Measurements from ENCODE around the gene S100A6. TPM values are rescaled to one million over a fixed set of nuclear protein-coding genes. Genes with fewer than 3 reads are reported as not detected.
"Not testable (repeated sequence)": the region's sequence is repeated elsewhere in the genome, so short reads cannot be mapped to it uniquely, and the experiment has no call there.

The S100A6 gene
- polyA plus RNA-seq, 2 donors: 936 to 2,978 TPM

- H3K4me3 ChIP-seq (ENCODE audit: low read depth in 1 of 2, low read length in 2 of 2): peak within 1 kb of the TSS; percentile 61 to 72
- no peaks in the 10 kb centered on the region for H3K9me3 ChIP-seq (ENCODE audit: control insufficient read depth in 2 of 2, insufficient read depth in 1 of 2, low read depth in 1 of 2, low read length in 1 of 2)
- no peaks in the 10 kb centered on the region for H3K27me3 ChIP-seq (ENCODE audit: control insufficient read depth in 1 of 2, insufficient read depth in 2 of 2, low read length in 2 of 2)
- H3K36me3 ChIP-seq (ENCODE audit: control insufficient read depth in 2 of 2, insufficient read depth in 2 of 2, low read length in 1 of 2): peaks cover 0 to 10% of the 10 kb centered on the region in 2 donors
- 14 to 31% methylated on average over 7 to 8 of the region's 8 CpGs for WGBS, 2 donors
- H3K27ac ChIP-seq (ENCODE audit: low read depth in 2 of 2, low read length in 1 of 2): peak within 1 kb of the TSS; percentile 98 to 100
- peaks cover 3 to 16% of the 10 kb centered on the region in 2 donors for H3K4me1 ChIP-seq (ENCODE audit: control insufficient read depth in 2 of 2, insufficient read depth in 2 of 2, low read length in 1 of 2)
Observed at GRCh38 chr1:153565529-153566374, 30.0 kb upstream of the S100A6 start, which contains the start of gene S100A2. TSS of gene S100A2 (minus strand) at chr1:153565844. CDS start at chr1:153563877, 1,967 bp downstream.

- Histone ChIP-seq H3K4me1 (ENCODE audit: control insufficient read depth in 2 of 2, insufficient read depth in 2 of 2, low read length in 1 of 2) (peaks cover 3 to 16% of the 10 kb centered on the region in 2 donors), H3K4me3 (ENCODE audit: low read depth in 1 of 2, low read length in 2 of 2) (peak overlapping the region; percentile 61 to 72), H3K27ac (ENCODE audit: low read depth in 2 of 2, low read length in 1 of 2) (peak overlapping the region; percentile 87 to 96)
Observed at GRCh38 chr1:153563991-153564390, 28.2 kb upstream of the S100A6 start.

GRCh38 chr1:153563483-153563901 lies 27.7 kb upstream of the S100A6 start:
- Histone ChIP-seq H3K27me3 (ENCODE audit: control insufficient read depth in 1 of 2, insufficient read depth in 2 of 2, low read length in 2 of 2) (no peaks in the 10 kb centered on the region), H3K36me3 (ENCODE audit: control insufficient read depth in 2 of 2, insufficient read depth in 2 of 2, low read length in 1 of 2) (peaks cover 0 to 10% of the 10 kb centered on the region in 2 donors), H3K4me3 (ENCODE audit: low read depth in 1 of 2, low read length in 2 of 2) (peak overlapping the region; percentile 61 to 72), H3K9me3 (ENCODE audit: control insufficient read depth in 2 of 2, insufficient read depth in 1 of 2, low read depth in 1 of 2, low read length in 1 of 2) (no peaks in the 10 kb centered on the region), H3K27ac (ENCODE audit: low read depth in 2 of 2, low read length in 1 of 2) (peak overlapping the region; percentile 87 to 96), H3K4me1 (ENCODE audit: control insufficient read depth in 2 of 2, insufficient read depth in 2 of 2, low read length in 1 of 2) (peaks cover 3 to 14% of the 10 kb centered on the region in 2 donors)
- WGBS, 2 donors: 52 to 68% methylated on average over 6 of the region's 6 CpGs

More at GRCh38 chr1:153563991-153564390, 28.2 kb upstream of the S100A6 start:
- Histone ChIP-seq H3K9me3 (ENCODE audit: control insufficient read depth in 2 of 2, insufficient read depth in 1 of 2, low read depth in 1 of 2, low read length in 1 of 2) (no peaks in the 10 kb centered on the region), H3K36me3 (ENCODE audit: control insufficient read depth in 2 of 2, insufficient read depth in 2 of 2, low read length in 1 of 2) (peaks cover 0 to 10% of the 10 kb centered on the region in 2 donors), H3K27me3 (ENCODE audit: control insufficient read depth in 1 of 2, insufficient read depth in 2 of 2, low read length in 2 of 2) (no peaks in the 10 kb centered on the region)
- WGBS, 2 donors: 51 to 76% methylated on average over 7 of the region's 7 CpGs

DNA sequence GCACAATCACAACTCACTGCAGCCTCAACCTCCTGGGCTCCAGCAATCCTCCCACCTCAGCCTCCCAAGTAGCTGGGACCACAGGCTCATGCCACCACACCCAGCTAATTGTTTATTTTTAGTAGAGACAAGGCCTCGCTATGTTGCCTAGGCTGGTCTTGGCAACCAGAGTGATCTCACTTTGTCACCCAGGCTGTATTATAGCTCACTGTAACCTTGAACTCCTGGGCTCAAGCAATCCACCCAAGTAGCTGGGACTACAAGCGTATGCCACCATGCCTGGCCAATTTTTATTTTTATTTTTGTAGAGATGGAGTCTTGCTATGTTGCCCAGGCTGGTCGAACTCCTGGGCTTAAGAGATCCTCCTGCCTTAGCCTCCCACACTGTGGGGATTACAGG lies 26.2 kb upstream of the S100A6 start:
- peak overlapping the region in 1 of 2 donors; percentile 72 for H3K4me3 ChIP-seq (ENCODE audit: low read depth in 1 of 2, low read length in 2 of 2)
- peak overlapping the region in 1 of 2 donors; percentile 75 for H3K27ac ChIP-seq (ENCODE audit: low read depth in 2 of 2, low read length in 1 of 2)
- 65 to 67% methylated on average over 3 of the region's 3 CpGs for WGBS, 2 donors
- peaks cover 3 to 10% of the 10 kb centered on the region in 2 donors for H3K4me1 ChIP-seq (ENCODE audit: control insufficient read depth in 2 of 2, insufficient read depth in 2 of 2, low read length in 1 of 2)
- not testable (repeated sequence) for H3K27me3 ChIP-seq (ENCODE audit: control insufficient read depth in 1 of 2, insufficient read depth in 2 of 2, low read length in 2 of 2); H3K9me3 ChIP-seq (ENCODE audit: control insufficient read depth in 2 of 2, insufficient read depth in 1 of 2, low read depth in 1 of 2, low read length in 1 of 2); H3K36me3 ChIP-seq (ENCODE audit: control insufficient read depth in 2 of 2, insufficient read depth in 2 of 2, low read length in 1 of 2)

- H3K36me3 ChIP-seq (ENCODE audit: control insufficient read depth in 2 of 2, insufficient read depth in 2 of 2, low read length in 1 of 2): peaks cover 0 to 10% of the 10 kb centered on the region in 2 donors
- WGBS, 2 donors: 80 to 89% methylated on average over 3 of the region's 3 CpGs
- H3K4me1 ChIP-seq (ENCODE audit: control insufficient read depth in 2 of 2, insufficient read depth in 2 of 2, low read length in 1 of 2): peaks cover 0 to 6% of the 10 kb centered on the region in 2 donors
- peak overlapping the region in 1 of 2 donors; percentile 70 for H3K27ac ChIP-seq (ENCODE audit: low read depth in 2 of 2, low read length in 1 of 2)
- no peaks in the 10 kb centered on the region for H3K9me3 ChIP-seq (ENCODE audit: control insufficient read depth in 2 of 2, insufficient read depth in 1 of 2, low read depth in 1 of 2, low read length in 1 of 2)
- H3K27me3 ChIP-seq (ENCODE audit: control insufficient read depth in 1 of 2, insufficient read depth in 2 of 2, low read length in 2 of 2): no peaks in the 10 kb centered on the region
- H3K4me3 ChIP-seq (ENCODE audit: low read depth in 1 of 2, low read length in 2 of 2): no peak overlapping the region
Observed at GRCh38 chr1:153561466-153561985, 25.7 kb upstream of the S100A6 start.

- H3K4me3 ChIP-seq (ENCODE audit: low read depth in 1 of 2, low read length in 2 of 2): no peak overlapping the region
Observed at GRCh38 chr1:153560771-153561465, 25.1 kb upstream of the S100A6 start.

DNA sequence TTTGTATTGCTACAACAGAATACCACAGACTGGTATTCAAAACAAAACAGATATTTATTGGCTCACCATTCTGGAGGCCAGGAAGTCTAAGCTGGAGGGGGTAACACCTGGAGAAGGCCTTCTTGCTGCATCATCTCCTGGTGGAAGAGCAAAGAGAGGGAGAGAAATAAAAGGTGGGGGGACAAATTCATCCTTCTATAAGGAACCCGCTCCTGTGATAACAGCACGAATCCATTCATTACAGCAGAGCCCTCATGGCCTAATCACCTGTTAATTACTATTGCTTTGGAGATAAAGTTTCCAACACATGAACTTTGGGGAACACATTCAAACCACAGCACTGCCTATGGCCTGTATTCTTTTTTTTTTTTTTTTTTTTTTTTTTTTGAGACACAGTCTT lies 24.4 kb upstream of the S100A6 start:
- Histone ChIP-seq H3K4me1 (ENCODE audit: control insufficient read depth in 2 of 2, insufficient read depth in 2 of 2, low read length in 1 of 2) (no peaks in the 10 kb centered on the region), H3K36me3 (ENCODE audit: control insufficient read depth in 2 of 2, insufficient read depth in 2 of 2, low read length in 1 of 2) (peaks cover 0 to 10% of the 10 kb centered on the region in 2 donors), H3K4me3 (ENCODE audit: low read depth in 1 of 2, low read length in 2 of 2) (no peak overlapping the region), H3K27me3 (ENCODE audit: control insufficient read depth in 1 of 2, insufficient read depth in 2 of 2, low read length in 2 of 2) (no peaks in the 10 kb centered on the region), H3K27ac (ENCODE audit: low read depth in 2 of 2, low read length in 1 of 2) (no peak overlapping the region), H3K9me3 (ENCODE audit: control insufficient read depth in 2 of 2, insufficient read depth in 1 of 2, low read depth in 1 of 2, low read length in 1 of 2) (no peaks in the 10 kb centered on the region)
- WGBS, 2 donors: 66 to 87% methylated on average over 2 of the region's 2 CpGs

More at GRCh38 chr1:153560771-153561465, 25.1 kb upstream of the S100A6 start:
- Histone ChIP-seq H3K36me3 (ENCODE audit: control insufficient read depth in 2 of 2, insufficient read depth in 2 of 2, low read length in 1 of 2) (peaks cover 0 to 10% of the 10 kb centered on the region in 2 donors), H3K4me1 (ENCODE audit: control insufficient read depth in 2 of 2, insufficient read depth in 2 of 2, low read length in 1 of 2) (peaks cover 0 to 6% of the 10 kb centered on the region in 2 donors), H3K27ac (ENCODE audit: low read depth in 2 of 2, low read length in 1 of 2) (peak overlapping the region in 1 of 2 donors; percentile 70), H3K27me3 (ENCODE audit: control insufficient read depth in 1 of 2, insufficient read depth in 2 of 2, low read length in 2 of 2) (no peaks in the 10 kb centered on the region), H3K9me3 (ENCODE audit: control insufficient read depth in 2 of 2, insufficient read depth in 1 of 2, low read depth in 1 of 2, low read length in 1 of 2) (no peaks in the 10 kb centered on the region)
- 76 to 81% methylated on average over 10 of the region's 10 CpGs for WGBS, 2 donors

DNA sequence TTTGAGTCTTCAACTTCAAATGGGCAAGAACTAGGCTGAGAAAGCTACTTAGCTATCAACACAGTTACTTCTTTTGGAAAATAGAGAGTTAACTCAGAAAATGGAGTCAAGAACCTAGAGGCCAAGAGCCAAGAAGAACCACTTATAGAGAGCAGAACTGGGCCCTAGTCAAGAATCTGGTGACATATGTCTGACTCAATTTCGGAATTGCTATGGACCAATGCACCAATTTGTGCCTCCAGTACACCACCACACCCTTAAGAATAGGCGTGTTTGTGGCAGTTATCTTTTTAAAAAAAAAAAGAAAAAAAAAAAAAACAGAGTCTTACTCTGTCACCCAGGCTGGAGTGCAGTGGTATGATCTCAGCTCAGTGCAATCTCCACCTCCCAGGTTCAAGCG lies 22.1 kb upstream of the S100A6 start:
- Histone ChIP-seq H3K4me1 (ENCODE audit: control insufficient read depth in 2 of 2, insufficient read depth in 2 of 2, low read length in 1 of 2) (peaks cover 3 to 13% of the 10 kb centered on the region in 2 donors), H3K36me3 (ENCODE audit: control insufficient read depth in 2 of 2, insufficient read depth in 2 of 2, low read length in 1 of 2) (peaks cover 0 to 8% of the 10 kb centered on the region in 2 donors), H3K27me3 (ENCODE audit: control insufficient read depth in 1 of 2, insufficient read depth in 2 of 2, low read length in 2 of 2) (no peaks in the 10 kb centered on the region), H3K27ac (ENCODE audit: low read depth in 2 of 2, low read length in 1 of 2) (peak overlapping the region; percentile 5 to 58), H3K4me3 (ENCODE audit: low read depth in 1 of 2, low read length in 2 of 2) (no peak overlapping the region), H3K9me3 (ENCODE audit: control insufficient read depth in 2 of 2, insufficient read depth in 1 of 2, low read depth in 1 of 2, low read length in 1 of 2) (no peaks in the 10 kb centered on the region)
- WGBS, 2 donors: 77 to 80% methylated on average over 3 of the region's 3 CpGs

DNA sequence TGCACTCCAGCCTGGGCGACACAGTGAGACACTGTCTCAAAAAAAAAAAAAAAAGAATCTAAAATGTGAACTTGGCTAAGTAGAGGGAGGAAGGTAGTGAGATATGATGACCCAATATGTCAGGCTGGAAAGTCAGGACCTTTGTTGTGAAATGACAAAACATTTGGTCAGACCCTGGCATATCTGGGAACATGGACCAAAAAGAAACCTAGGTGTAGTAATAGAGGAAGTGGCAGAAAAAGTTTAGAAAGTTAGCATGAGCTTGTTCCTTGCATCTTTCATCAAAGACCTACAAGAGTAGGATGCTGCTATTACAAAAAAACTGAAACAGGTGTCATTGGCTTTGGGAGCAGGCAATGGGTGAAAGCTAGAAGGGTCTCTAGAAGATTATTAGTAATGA lies 20.6 kb upstream of the S100A6 start:
- Histone ChIP-seq H3K4me1 (ENCODE audit: control insufficient read depth in 2 of 2, insufficient read depth in 2 of 2, low read length in 1 of 2) (peaks cover 3 to 13% of the 10 kb centered on the region in 2 donors), H3K27ac (ENCODE audit: low read depth in 2 of 2, low read length in 1 of 2) (no peak overlapping the region), H3K36me3 (ENCODE audit: control insufficient read depth in 2 of 2, insufficient read depth in 2 of 2, low read length in 1 of 2) (peaks cover 0 to 4% of the 10 kb centered on the region in 2 donors), H3K27me3 (ENCODE audit: control insufficient read depth in 1 of 2, insufficient read depth in 2 of 2, low read length in 2 of 2) (no peaks in the 10 kb centered on the region), H3K4me3 (ENCODE audit: low read depth in 1 of 2, low read length in 2 of 2) (no peak overlapping the region), H3K9me3 (ENCODE audit: control insufficient read depth in 2 of 2, insufficient read depth in 1 of 2, low read depth in 1 of 2, low read length in 1 of 2) (no peaks in the 10 kb centered on the region)
- 98 to 100% methylated on average over 1 of the region's 1 CpG for WGBS, 2 donors
